Activated CD8-positive, alpha-beta T cell treated with anti-CD3 and anti-CD28 coated beads for 36 hours (primary cell): ENCODE measurements around the gene CTDSP2. TPM values are rescaled to one million over a fixed set of nuclear protein-coding genes. Genes with fewer than 3 reads are reported as not detected.
A peak's percentile ranks its signal among the peaks of the same experiment; 100 is the strongest.

Source experiments
- ATAC-seq: fragments of 200-7000 bp; cut with Tn5 transposase; one replicate; pipeline ENCODE4 v1.10.0; 2021; ENCODE audit warnings: mild to moderate bottlenecking, moderate library complexity
- CTCF ChIA-PET: fragments of 350-600 bp; sonication (Branson Sonifier 250); formaldehyde crosslinking; loops from one replicate; lab custom pipeline; 2021; ENCODE audit warnings: antibody characterized with exemption; lab: Charles Lee
- POLR2A ChIA-PET: fragments of 350-600 bp; sonication (Branson Sonifier 250); formaldehyde crosslinking; loops from one replicate; lab custom pipeline; 2021; ENCODE audit warnings: antibody characterized with exemption; lab: Charles Lee
- DNase-seq: peaks from one replicate; pipeline ENCODE4 v3.0.0-alpha.2; 2020
- H3K27ac Mint-ChIP-seq: one replicate; pipeline ENCODE4 v1.8.0; 2021; ENCODE audit warnings: mild to moderate bottlenecking, mixed read lengths
- H3K27me3 Mint-ChIP-seq: one replicate; pipeline ENCODE4 v1.8.0; 2021; ENCODE audit warnings: mixed read lengths
- H3K36me3 Mint-ChIP-seq: one replicate; pipeline ENCODE4 v1.8.0; 2021; ENCODE audit warnings: low read depth, mixed read lengths
- H3K4me1 Mint-ChIP-seq: one replicate; pipeline ENCODE4 v1.8.0; 2021; ENCODE audit warnings: low read depth, mixed read lengths
- H3K4me3 Mint-ChIP-seq: one replicate; pipeline ENCODE4 v1.8.0; 2021; ENCODE audit warnings: mild to moderate bottlenecking, moderate library complexity, mixed read lengths
- H3K9me3 Mint-ChIP-seq: one replicate; pipeline ENCODE4 v1.8.0; 2021; ENCODE audit warnings: mixed read lengths
- CTCF ChIP-seq: fragments of 200-600 bp; IDR thresholded peaks from one replicate; pipeline ENCODE4 v1.8.0; 2022; ENCODE audit warnings: antibody characterized with exemption, mild to moderate bottlenecking
- intact Hi-C: fragments of 100-400 bp; cut with micrococcal nuclease; formaldehyde crosslinking; loops from one replicate; pipeline ENCODE4 v1.10.0; 2022
- total RNA-seq, 2 experiments: library from RNA; stranded (reverse); gene quantifications; one replicate each; pipeline ENCODE4 v1.2.3, GENCODE V29; 2021

The CTDSP2 gene
- total RNA-seq, 2 experiments from 2014 or later, result 67.1 to 67.2 TPM

GRCh38 chr12:57848208-57848607 lies 1.7 kb upstream of the CTDSP2 start:
- H3K27me3 Mint-ChIP-seq, result peaks cover 14% of the 10 kb centered on the region
- ChIA-PET POLR2A (interaction anchor here (1.1 to 7.3 kb wide), 3 partner anchors 13 to 76 kb away, joined by 3 to 84 read pairs (median 70); partner anchors contain the start of genes EEF1AKMT3 and METTL1), CTCF (interaction anchor here (0.7 to 7.2 kb wide), 5 partner anchors 14 to 92 kb away, joined by 3 to 61 read pairs (median 6); no protein-coding TSS in a partner anchor)
- H3K9me3 Mint-ChIP-seq, result no peaks in the 10 kb centered on the region
- peaks cover 42% of the 10 kb centered on the region for H3K4me1 Mint-ChIP-seq
- no peak overlapping the region for H3K27ac Mint-ChIP-seq
- H3K4me3 Mint-ChIP-seq, result peak overlapping the region; percentile 40
- DNase-seq (no peak), ATAC-seq (no peak)
- no peak for TF ChIP-seq CTCF
- peaks cover 4% of the 10 kb centered on the region for H3K36me3 Mint-ChIP-seq
- intact Hi-C loops, result no loop called here

DNA sequence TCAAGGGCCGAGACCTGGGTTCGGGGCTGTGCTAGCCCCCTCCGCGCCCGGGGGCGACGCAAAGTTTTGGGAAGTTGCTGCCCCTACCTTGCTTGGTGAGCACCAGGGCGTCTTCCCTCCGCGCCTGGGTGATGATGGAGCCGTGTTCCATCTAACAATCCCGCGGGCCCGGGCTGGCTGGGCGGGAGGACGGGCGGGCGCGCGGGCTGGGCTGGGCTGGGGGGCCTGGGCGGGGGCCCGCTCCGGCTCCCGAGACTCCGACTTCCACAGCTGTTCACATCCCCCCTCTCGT lies 298 bp downstream of the CTDSP2 start:
- POLR2A ChIA-PET, result interaction anchor here (0.5 to 7.3 kb wide), 10 partner anchors 11 to 209 kb away, joined by 3 to 84 read pairs (median 4); partner anchors contain the start of genes ATP23 and TSFM
- no peaks in the 10 kb centered on the region for H3K9me3 Mint-ChIP-seq
- CTCF ChIA-PET, result interaction anchor here (0.7 to 7.2 kb wide), 6 partner anchors 10 to 63 kb away, joined by 3 to 61 read pairs (median 12); partner anchors contain the start of gene TSFM
- peak overlapping the region; percentile 92 for H3K27ac Mint-ChIP-seq
- peaks cover 49% of the 10 kb centered on the region for H3K4me1 Mint-ChIP-seq
- ATAC-seq (peak; percentile 11), DNase-seq (peak; percentile 58)
- no peak for TF ChIP-seq CTCF
- H3K27me3 Mint-ChIP-seq, result peaks cover 3% of the 10 kb centered on the region
- intact Hi-C loops, result no loop called here
- H3K4me3 Mint-ChIP-seq, result peak overlapping the region; percentile 81
- peaks cover 4% of the 10 kb centered on the region for H3K36me3 Mint-ChIP-seq

DNA sequence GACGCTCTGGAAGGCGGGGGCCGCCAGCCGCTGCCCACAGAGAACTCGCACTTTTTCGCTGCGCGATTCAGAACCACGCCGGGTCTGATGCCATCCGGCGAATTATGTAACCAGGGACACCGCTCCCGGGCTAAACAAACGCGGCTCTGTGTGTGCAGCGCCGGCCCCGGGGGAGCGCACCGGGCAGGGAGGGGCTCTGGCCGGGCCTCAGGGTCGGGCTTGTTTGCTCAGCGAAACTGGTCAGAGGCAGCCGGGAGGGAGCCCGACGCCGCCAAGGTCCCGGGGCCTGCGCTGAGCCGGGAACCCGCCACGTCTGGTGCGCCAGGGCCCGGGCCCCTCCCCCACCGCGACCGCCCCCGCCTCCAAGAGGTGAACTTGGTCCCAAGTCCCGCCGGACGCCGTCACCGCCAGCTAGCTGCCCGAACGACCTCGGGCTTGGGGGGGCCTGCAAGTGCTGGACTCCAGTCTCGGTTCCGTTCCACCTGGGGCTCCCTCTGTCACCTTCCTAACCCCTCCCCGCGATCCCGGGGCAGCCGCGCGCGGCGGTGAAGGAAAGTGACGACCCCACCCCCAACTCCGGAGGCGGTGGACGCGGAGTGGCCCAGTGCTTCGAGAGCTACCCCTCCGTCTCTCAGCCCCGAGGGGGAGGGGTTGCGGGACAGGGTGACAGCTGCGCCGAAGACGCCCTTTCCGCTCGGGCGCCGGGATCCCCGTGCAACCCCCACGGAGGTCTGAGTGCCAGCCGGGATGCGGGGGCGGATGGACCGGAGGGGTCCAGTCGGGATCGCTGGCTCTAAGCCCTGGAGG lies 848 bp downstream of the CTDSP2 start:
- H3K4me1 Mint-ChIP-seq, result peaks cover 50% of the 10 kb centered on the region
- ATAC-seq (peak; percentile 38), DNase-seq (peak; percentile 79)
- intact Hi-C loops, result no loop called here
- H3K27me3 Mint-ChIP-seq, result no peaks in the 10 kb centered on the region
- CTCF ChIA-PET, result interaction anchor here (0.7 to 7.2 kb wide), 9 partner anchors 10 to 86 kb away, joined by 3 to 61 read pairs (median 9); partner anchors contain the start of gene TSFM
- peaks cover 4% of the 10 kb centered on the region for H3K36me3 Mint-ChIP-seq
- peak overlapping the region; percentile 92 for H3K27ac Mint-ChIP-seq
- TF ChIP-seq CTCF, result no peak
- no peaks in the 10 kb centered on the region for H3K9me3 Mint-ChIP-seq
- POLR2A ChIA-PET, result interaction anchor here (0.7 to 7.3 kb wide), 11 partner anchors 10 to 96 kb away, joined by 3 to 84 read pairs (median 4); partner anchors contain the start of genes ATP23 and TSFM
- H3K4me3 Mint-ChIP-seq, result peak overlapping the region; percentile 81

GRCh38 chr12:57844709-57845477 lies 1.6 kb downstream of the CTDSP2 start:
- peaks cover 4% of the 10 kb centered on the region for H3K36me3 Mint-ChIP-seq
- peak; percentile 65 for DNase-seq
- POLR2A ChIA-PET, result interaction anchor here (0.6 to 7.3 kb wide), 13 partner anchors 10 to 96 kb away, joined by 3 to 84 read pairs (median 4); partner anchors contain the start of genes ATP23, EEF1AKMT3, METTL1 and TSFM
- intact Hi-C loops, result no loop called here
- H3K9me3 Mint-ChIP-seq, result no peaks in the 10 kb centered on the region
- TF ChIP-seq CTCF, result no peak
- peak overlapping the region; percentile 81 for H3K4me3 Mint-ChIP-seq
- no peaks in the 10 kb centered on the region for H3K27me3 Mint-ChIP-seq
- ATAC-seq, result peak; percentile 29
- CTCF ChIA-PET, result interaction anchor here (1.2 to 7.2 kb wide), 9 partner anchors 9 to 86 kb away, joined by 3 to 61 read pairs (median 16); partner anchors contain the start of genes AVIL and TSFM
- H3K27ac Mint-ChIP-seq, result peak overlapping the region; percentile 92
- peaks cover 56% of the 10 kb centered on the region for H3K4me1 Mint-ChIP-seq
